GM06990 (cell line): ENCODE results near the gene FAM131C.

ENCODE experiments used
- DNase-seq: peaks from one replicate; pipeline ENCODE4 v3.0.0-alpha.2; 2011; ENCODE audit not compliant: insufficient read length; ENCODE audit errors: extremely low read depth
- H3K27me3 ChIP-seq: replicated peaks from 2 replicates; pipeline ENCODE4 v1.6.0; 2011; ENCODE audit warnings: low read length; ENCODE audit not compliant: control insufficient read depth, insufficient read depth
- H3K36me3 ChIP-seq: 2 replicates; pipeline ENCODE4 v1.5.1; 2011; ENCODE audit warnings: low read length; ENCODE audit not compliant: control insufficient read depth, insufficient read depth
- H3K4me3 ChIP-seq: replicated peaks from 2 replicates; pipeline ENCODE4 v1.5.1; 2011; ENCODE audit warnings: low read depth, mild to moderate bottlenecking, control low read depth, low read length
- CTCF ChIP-seq: IDR thresholded peaks from 2 replicates; pipeline ENCODE4 v1.5.1; 2011; ENCODE audit warnings: low read length, control low read depth, mild to moderate bottlenecking, inconsistent platforms; ENCODE audit not compliant: insufficient read depth, poor library complexity, severe bottlenecking

Gene FAM131C

GRCh38 chr1:16067933-16068332, 5.5 kb downstream of the FAM131C start:
- no peak for DNase-seq
- H3K36me3 ChIP-seq: no peaks in the 10 kb centered on the region
- H3K27me3 ChIP-seq: peaks cover 2% of the 10 kb centered on the region
- no peak overlapping the region for H3K4me3 ChIP-seq
- no peak for TF ChIP-seq CTCF

GRCh38 chr1:16067127-16067768, 6.2 kb downstream of the FAM131C start:
- no peaks in the 10 kb centered on the region for H3K36me3 ChIP-seq
- H3K27me3 ChIP-seq: peaks cover 2% of the 10 kb centered on the region
- no peak for DNase-seq
- no peak for TF ChIP-seq CTCF
- no peak overlapping the region for H3K4me3 ChIP-seq

- no peak for TF ChIP-seq CTCF
- Histone ChIP-seq H3K4me3 (no peak overlapping the region), H3K27me3 (peaks cover 2% of the 10 kb centered on the region), H3K36me3 (no peaks in the 10 kb centered on the region)
- DNase-seq: no peak
Measured at GRCh38 chr1:16066245-16066644, 7.2 kb downstream of the FAM131C start.

- DNase-seq: no peak
- Histone ChIP-seq H3K27me3 (peaks cover 3% of the 10 kb centered on the region), H3K36me3 (no peaks in the 10 kb centered on the region), H3K4me3 (no peak overlapping the region)
- no peak for TF ChIP-seq CTCF
Measured at GRCh38 chr1:16065269-16065576, 8.2 kb downstream of the FAM131C start.

- peaks cover 3% of the 10 kb centered on the region for H3K27me3 ChIP-seq
- DNase-seq: no peak
- H3K36me3 ChIP-seq: no peaks in the 10 kb centered on the region
- TF ChIP-seq CTCF: no peak
- no peak overlapping the region for H3K4me3 ChIP-seq
Measured at GRCh38 chr1:16064536-16065268, 8.7 kb downstream of the FAM131C start.
